Stimulated activated CD4-positive, alpha-beta T cell treated with anti-CD3 and anti-CD28 coated beads, Interleukin-4, amount 100 ng/mL, for 24 hours (primary cell): Measurements from ENCODE around the gene TCOF1.
"Not testable (repeated sequence)": the region's sequence is repeated elsewhere in the genome, so short reads cannot be mapped to it uniquely, and the experiment has no call there.

ENCODE experiments used
- DNase-seq: peaks from one replicate; pipeline ENCODE4 v3.0.0-alpha.2; 2020

Gene TCOF1

GRCh38 chr5:150406103-150406722, 48.7 kb downstream of the TCOF1 start:
- no peak for DNase-seq

- DNase-seq, result no peak
Measured at GRCh38 chr5:150406723-150407095, 49.2 kb downstream of the TCOF1 start.

- DNase-seq, result no peak
Measured at GRCh38 chr5:150407096-150407720, 49.7 kb downstream of the TCOF1 start.

- no peak for DNase-seq
Measured at GRCh38 chr5:150408231-150408943, 50.9 kb downstream of the TCOF1 start.

- DNase-seq, result peak; percentile 58
Measured at GRCh38 chr5:150409638-150410523, 52.4 kb downstream of the TCOF1 start.

- DNase-seq, result peak; percentile 49
Measured at GRCh38 chr5:150410524-150411244, 53.2 kb downstream of the TCOF1 start.

- peak; percentile 68 for DNase-seq
Measured at GRCh38 chr5:150411245-150411979, 53.9 kb downstream of the TCOF1 start.

GRCh38 chr5:150412319-150413175, 55.0 kb downstream of the TCOF1 start, which contains the start of gene CD74:
CD74 (minus strand) TSS chr5:150412910; CDS start chr5:150412749, 161 bp downstream.
- DNase-seq, result peak; percentile 91

GRCh38 chr5:150413176-150413901, 55.8 kb downstream of the TCOF1 start:
- DNase-seq, result no peak

GRCh38 chr5:150413902-150414790, 56.6 kb downstream of the TCOF1 start:
- not testable (repeated sequence) for DNase-seq

GRCh38 chr5:150419630-150420270, 62.3 kb downstream of the TCOF1 start:
- no peak for DNase-seq

GRCh38 chr5:150422075-150422474, 64.6 kb downstream of the TCOF1 start:
- DNase-seq, result no peak

GRCh38 chr5:150422758-150423157, 65.3 kb downstream of the TCOF1 start:
- DNase-seq, result no peak

GRCh38 chr5:150426165-150426564, 68.7 kb downstream of the TCOF1 start:
- DNase-seq, result not testable (repeated sequence)

GRCh38 chr5:150428106-150428876, 70.8 kb downstream of the TCOF1 start:
- DNase-seq, result no peak

- no peak for DNase-seq
Measured at GRCh38 chr5:150428978-150429377, 71.5 kb downstream of the TCOF1 start.

GRCh38 chr5:150429410-150429873, 71.9 kb downstream of the TCOF1 start:
- DNase-seq, result no peak
